HUES6 (cell line): ENCODE results near the gene TNFRSF14.

Experiments used
- H3K27ac ChIP-seq: 2 replicates; pipeline ENCODE4 v1.7.0; 2013; ENCODE audit warnings: low read depth, mild to moderate bottlenecking, low read length, inconsistent platforms
- H3K27me3 ChIP-seq: 2 replicates; pipeline ENCODE4 v1.6.1; 2013; ENCODE audit warnings: low read length; ENCODE audit not compliant: control insufficient read depth, insufficient read depth
- H3K36me3 ChIP-seq: 2 replicates; pipeline ENCODE4 v1.6.1; 2013; ENCODE audit warnings: low read length; ENCODE audit not compliant: control insufficient read depth, insufficient read depth
- H3K4me1 ChIP-seq: 2 replicates; pipeline ENCODE4 v1.6.1; 2013; ENCODE audit warnings: low read length; ENCODE audit not compliant: control insufficient read depth, insufficient read depth
- H3K4me3 ChIP-seq: 2 replicates; pipeline ENCODE4 v1.5.1; 2013; ENCODE audit warnings: low read depth, low read length
- H3K9ac ChIP-seq: one replicate; pipeline ENCODE4 v1.6.1; 2013; ENCODE audit warnings: mild to moderate bottlenecking, low read length
- H3K9me3 ChIP-seq: 2 replicates; pipeline ENCODE4 v1.6.1; 2013; ENCODE audit warnings: low read depth, low read length; ENCODE audit not compliant: control insufficient read depth, insufficient read depth

TNFRSF14 gene

DNA sequence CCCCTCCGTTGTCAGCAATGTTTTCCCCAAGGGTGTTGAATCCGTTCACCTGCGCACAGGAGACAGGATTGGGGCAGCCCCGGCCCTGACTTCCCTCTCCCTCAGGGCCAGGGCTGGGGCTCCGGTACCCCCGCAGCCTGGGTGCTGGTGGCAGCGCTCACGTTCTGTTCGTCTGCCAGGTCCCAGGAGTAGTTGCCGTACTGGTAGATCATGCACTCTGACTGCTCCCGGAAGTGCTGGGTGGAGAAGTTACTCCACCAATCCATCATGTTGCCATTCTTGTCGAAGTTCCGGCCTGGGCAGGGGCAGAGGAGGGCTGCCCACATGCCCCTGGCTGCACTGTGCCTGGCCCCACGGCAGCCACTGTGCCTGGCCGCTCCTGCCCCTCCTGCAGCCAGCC, 36.5 kb downstream of the TNFRSF14 start:
- Histone ChIP-seq H3K9me3 (peaks cover 6% of the 10 kb centered on the region; the same call in 1 of the 2 replicates), H3K9ac (no peak overlapping the region), H3K36me3 (peaks cover 12% of the 10 kb centered on the region), H3K4me3 (no peak overlapping the region), H3K4me1 (peaks cover 3% of the 10 kb centered on the region; the same call in 1 of the 2 replicates), H3K27me3 (no peaks in the 10 kb centered on the region), H3K27ac (no peak overlapping the region)

- Histone ChIP-seq H3K4me1 (no peaks in the 10 kb centered on the region), H3K9ac (no peak overlapping the region), H3K9me3 (peaks cover 6% of the 10 kb centered on the region; the same call in 1 of the 2 replicates)
Observed at GRCh38 chr1:2593251-2593878, 37.2 kb downstream of the TNFRSF14 start.

DNA sequence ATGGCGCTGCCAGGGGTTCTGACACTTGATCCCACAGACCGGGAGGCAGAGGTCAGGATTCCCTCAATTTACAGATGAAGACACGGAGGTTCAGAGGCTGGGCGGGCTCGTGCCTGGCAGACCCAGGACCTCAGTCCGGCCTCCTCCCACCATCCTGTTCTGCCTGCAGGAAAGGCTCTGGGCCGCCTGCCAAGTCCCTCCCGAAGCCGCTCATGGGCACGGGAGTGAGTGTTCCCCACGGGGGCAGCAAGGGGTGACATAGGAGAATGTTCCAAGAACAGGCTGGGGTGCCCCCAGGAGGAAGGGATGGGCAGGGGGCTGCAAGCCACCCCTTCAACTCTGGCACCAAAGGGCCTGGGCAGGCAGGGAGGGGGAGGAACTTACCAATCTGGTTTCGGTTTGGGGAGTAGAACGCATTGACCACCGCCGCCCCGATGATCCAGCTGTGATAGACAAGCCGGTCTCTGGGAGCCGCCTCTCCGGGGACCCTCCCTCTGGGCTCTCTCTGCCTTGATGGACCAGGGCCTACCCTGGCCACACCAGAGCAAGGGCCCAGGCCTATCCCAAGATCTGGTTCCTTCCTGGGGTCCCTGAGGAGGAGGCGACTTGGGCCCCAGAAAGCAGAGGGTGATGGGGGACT, 38.0 kb downstream of the TNFRSF14 start:
- Histone ChIP-seq H3K9me3 (peaks cover 6% of the 10 kb centered on the region; the same call in 1 of the 2 replicates), H3K36me3 (peaks cover 5% of the 10 kb centered on the region), H3K9ac (no peak overlapping the region), H3K27me3 (no peaks in the 10 kb centered on the region), H3K4me1 (no peaks in the 10 kb centered on the region), H3K27ac (no peak overlapping the region), H3K4me3 (no peak overlapping the region)

More at GRCh38 chr1:2593251-2593878, 37.2 kb downstream of the TNFRSF14 start:
- Histone ChIP-seq H3K4me3 (no peak overlapping the region), H3K27ac (no peak overlapping the region), H3K27me3 (no peaks in the 10 kb centered on the region), H3K36me3 (peaks cover 12% of the 10 kb centered on the region)

- Histone ChIP-seq H3K9me3 (peaks cover 6% of the 10 kb centered on the region; the same call in 1 of the 2 replicates), H3K36me3 (peaks cover under 1% of the 10 kb centered on the region), H3K4me3 (no peak overlapping the region), H3K9ac (no peak overlapping the region), H3K27ac (no peak overlapping the region), H3K4me1 (no peaks in the 10 kb centered on the region), H3K27me3 (no peaks in the 10 kb centered on the region)
Observed at GRCh38 chr1:2594641-2595131, 38.5 kb downstream of the TNFRSF14 start.

GRCh38 chr1:2595261-2595811, 39.2 kb downstream of the TNFRSF14 start:
- Histone ChIP-seq H3K4me3 (no peak overlapping the region), H3K9ac (no peak overlapping the region), H3K27ac (no peak overlapping the region), H3K9me3 (peaks cover 6% of the 10 kb centered on the region; the same call in 1 of the 2 replicates), H3K4me1 (no peaks in the 10 kb centered on the region), H3K36me3 (no peaks in the 10 kb centered on the region), H3K27me3 (no peaks in the 10 kb centered on the region)

GRCh38 chr1:2595812-2596529, 39.8 kb downstream of the TNFRSF14 start:
- no peaks in the 10 kb centered on the region for H3K36me3 ChIP-seq
- H3K27me3 ChIP-seq, result no peaks in the 10 kb centered on the region
- H3K27ac ChIP-seq, result no peak overlapping the region
- no peak overlapping the region for H3K9ac ChIP-seq
- no peak overlapping the region for H3K4me3 ChIP-seq
- peaks cover 4% of the 10 kb centered on the region; the same call in 1 of the 2 replicates for H3K9me3 ChIP-seq
- H3K4me1 ChIP-seq, result no peaks in the 10 kb centered on the region

GRCh38 chr1:2596530-2597333, 40.6 kb downstream of the TNFRSF14 start:
- H3K4me1 ChIP-seq, result no peaks in the 10 kb centered on the region
- no peak overlapping the region for H3K27ac ChIP-seq
- H3K4me3 ChIP-seq, result no peak overlapping the region
- H3K27me3 ChIP-seq, result peaks cover 2% of the 10 kb centered on the region; the same call in 1 of the 2 replicates
- H3K9me3 ChIP-seq, result peaks cover 2% of the 10 kb centered on the region; the same call in 1 of the 2 replicates
- no peaks in the 10 kb centered on the region for H3K36me3 ChIP-seq
- no peak overlapping the region for H3K9ac ChIP-seq

DNA sequence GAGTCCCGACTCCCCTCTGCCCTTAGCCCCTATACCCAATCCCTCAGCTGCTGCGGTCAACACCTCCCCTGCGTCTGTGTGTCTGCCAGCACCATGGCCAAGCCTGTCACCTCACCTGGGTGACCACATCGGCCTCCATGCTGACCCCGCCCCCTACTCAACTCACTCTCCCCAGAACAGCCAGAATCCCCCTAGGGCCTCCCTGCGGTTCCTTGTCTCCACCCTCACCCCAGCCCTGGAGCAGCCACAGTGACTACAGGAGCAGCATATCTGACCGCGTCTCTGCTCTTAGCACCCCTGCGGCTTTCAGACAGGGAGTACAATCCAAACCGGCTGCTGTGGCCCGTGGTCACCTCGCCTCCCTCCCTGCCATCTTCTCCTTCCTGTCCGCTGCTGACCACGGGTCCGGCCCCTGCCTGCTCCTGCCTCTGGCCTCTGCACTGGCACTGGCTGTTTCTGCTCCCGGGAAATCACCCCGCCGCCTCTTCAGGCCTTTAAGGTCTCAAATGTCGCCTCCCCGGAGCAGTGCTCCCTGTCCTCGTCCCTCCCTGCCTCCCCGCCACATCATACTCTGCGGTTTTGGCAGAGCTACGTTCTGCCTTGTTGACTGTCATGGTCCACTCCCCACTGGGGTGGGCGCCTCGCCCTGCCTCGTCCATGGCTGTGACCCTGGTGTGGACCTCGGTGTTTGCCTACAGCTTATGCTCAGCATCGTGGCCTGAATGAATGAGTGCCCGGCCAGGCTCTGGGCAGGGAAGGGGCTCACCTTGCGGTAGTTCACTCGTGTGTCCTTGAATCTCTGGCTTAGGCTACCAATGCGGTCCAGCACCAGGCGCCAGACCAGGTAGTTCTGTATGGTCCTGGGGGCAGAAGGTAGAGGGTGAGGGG, 41.5 kb downstream of the TNFRSF14 start:
- Histone ChIP-seq H3K9me3 (no peaks in the 10 kb centered on the region; the same call in 1 of the 2 replicates), H3K4me1 (no peaks in the 10 kb centered on the region), H3K4me3 (no peak overlapping the region), H3K36me3 (no peaks in the 10 kb centered on the region), H3K9ac (no peak overlapping the region), H3K27ac (no peak overlapping the region), H3K27me3 (peaks cover 6% of the 10 kb centered on the region; the same call in 1 of the 2 replicates)

- H3K4me1 ChIP-seq, result no peaks in the 10 kb centered on the region
- peaks cover 6% of the 10 kb centered on the region; the same call in 1 of the 2 replicates for H3K27me3 ChIP-seq
Observed at GRCh38 chr1:2598329-2598931, 42.3 kb downstream of the TNFRSF14 start.

More at GRCh38 chr1:2598329-2598931, 42.3 kb downstream of the TNFRSF14 start:
- Histone ChIP-seq H3K36me3 (no peaks in the 10 kb centered on the region), H3K9me3 (no peaks in the 10 kb centered on the region; the same call in 1 of the 2 replicates), H3K27ac (no peak overlapping the region), H3K9ac (no peak overlapping the region), H3K4me3 (no peak overlapping the region)
